ENCODE measurements around the gene ZNF835. TPM values are rescaled to one million over a fixed set of nuclear protein-coding genes. Genes with fewer than 3 reads are reported as not detected.

Gene ZNF835
- total and polyA plus RNA-seq, 10 of the 15 experiments (the other 5 are each of a cell fraction or from before 2014, with no cell fraction given), result not detected

DNA sequence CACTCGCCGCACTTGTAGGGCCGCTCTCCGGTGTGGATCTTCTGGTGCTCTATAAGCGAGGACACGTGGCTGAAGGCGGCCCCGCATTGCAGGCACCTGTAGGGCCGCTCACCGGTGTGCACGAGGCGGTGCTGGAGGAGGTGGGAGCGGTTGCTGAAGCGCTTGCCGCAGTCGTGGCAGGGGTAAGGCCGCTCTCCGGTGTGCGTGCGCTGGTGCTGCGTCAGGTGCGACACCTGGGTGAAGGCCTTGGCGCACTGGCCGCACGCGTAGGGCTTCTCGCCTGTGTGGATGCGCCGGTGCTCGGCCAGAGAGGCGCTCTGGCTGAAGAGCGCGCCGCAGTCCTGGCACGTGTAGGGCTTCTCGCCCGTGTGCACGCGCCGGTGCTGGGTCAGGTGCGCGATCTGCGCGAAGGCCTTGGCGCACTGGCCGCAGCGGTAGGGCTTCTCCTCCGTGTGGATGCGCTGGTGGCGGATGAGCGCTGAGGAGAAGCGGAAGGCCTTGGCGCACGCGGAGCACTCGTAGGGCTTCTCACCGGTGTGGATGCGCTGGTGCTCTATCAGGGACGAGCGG is 7.5 kb downstream of the ZNF835 start:
- FAIRE-seq (no peak), ATAC-seq (no peak), DNase-seq (ENCODE audit: low read depth, low spot score) (no peak)
- H4K20me1 ChIP-seq (ENCODE audit: control insufficient read depth, insufficient read depth), result no peaks in the 10 kb centered on the region
- no peak overlapping the region for H3K4me2 ChIP-seq (ENCODE audit: control insufficient read depth, insufficient read depth)
- intact Hi-C loops (cut with micrococcal nuclease; ENCODE audit: unreplicated experiment) (no loop called here), in situ Hi-C loops (cut with MboI) (no loop called here)
- WGBS (ENCODE audit: insufficient coverage, insufficient replicate concordance, low lambda C conversion rate, missing lambda C conversion rate), result 94% methylated on average over 55 of the region's 60 CpGs
- H3K79me2 ChIP-seq (ENCODE audit: control insufficient read depth, insufficient read depth, low read length), result no peaks in the 10 kb centered on the region
- no peak overlapping the region for H3K9ac ChIP-seq (ENCODE audit: control insufficient read depth, insufficient read depth, low read length)
- SMC1A ChIA-PET (ENCODE audit: uncharacterized antibody, unreplicated experiment), result no interaction called here
- no peaks in the 10 kb centered on the region for H3K4me1 ChIP-seq (ENCODE audit: control insufficient read depth, insufficient read depth, low read length)
- POLR2A ChIA-PET, result no interaction called here
- no peak overlapping the region for H2AFZ ChIP-seq (ENCODE audit: control insufficient read depth, low read depth, low read length)
- no TSS peak for BruUV-seq (replicated peaks)
- H3K27ac ChIP-seq (ENCODE audit: control insufficient read depth, insufficient read depth), result no peak overlapping the region
- H3K36me3 ChIP-seq (ENCODE audit: control insufficient read depth in 2 of 2, insufficient read depth in 2 of 2, low read length in 1 of 2), result no peaks in the 10 kb centered on the region
- RAD21 ChIA-PET (ENCODE audit: unreplicated experiment), result no interaction called here
- no peak for TF ChIP-seq CHD1 (IDR thresholded peaks at IDR 0.05; ENCODE audit: low read depth, low read length)
- TF ChIP-seq TBL1XR1 (IDR thresholded peaks at IDR 0.05; ENCODE audit: low read depth, low read length), result no peak
- no peak for TF ChIP-seq MEF2A (IDR thresholded peaks at IDR 0.05; ENCODE audit: insufficient read depth, low read depth, low read length)
- TF ChIP-seq, protein P1, sequence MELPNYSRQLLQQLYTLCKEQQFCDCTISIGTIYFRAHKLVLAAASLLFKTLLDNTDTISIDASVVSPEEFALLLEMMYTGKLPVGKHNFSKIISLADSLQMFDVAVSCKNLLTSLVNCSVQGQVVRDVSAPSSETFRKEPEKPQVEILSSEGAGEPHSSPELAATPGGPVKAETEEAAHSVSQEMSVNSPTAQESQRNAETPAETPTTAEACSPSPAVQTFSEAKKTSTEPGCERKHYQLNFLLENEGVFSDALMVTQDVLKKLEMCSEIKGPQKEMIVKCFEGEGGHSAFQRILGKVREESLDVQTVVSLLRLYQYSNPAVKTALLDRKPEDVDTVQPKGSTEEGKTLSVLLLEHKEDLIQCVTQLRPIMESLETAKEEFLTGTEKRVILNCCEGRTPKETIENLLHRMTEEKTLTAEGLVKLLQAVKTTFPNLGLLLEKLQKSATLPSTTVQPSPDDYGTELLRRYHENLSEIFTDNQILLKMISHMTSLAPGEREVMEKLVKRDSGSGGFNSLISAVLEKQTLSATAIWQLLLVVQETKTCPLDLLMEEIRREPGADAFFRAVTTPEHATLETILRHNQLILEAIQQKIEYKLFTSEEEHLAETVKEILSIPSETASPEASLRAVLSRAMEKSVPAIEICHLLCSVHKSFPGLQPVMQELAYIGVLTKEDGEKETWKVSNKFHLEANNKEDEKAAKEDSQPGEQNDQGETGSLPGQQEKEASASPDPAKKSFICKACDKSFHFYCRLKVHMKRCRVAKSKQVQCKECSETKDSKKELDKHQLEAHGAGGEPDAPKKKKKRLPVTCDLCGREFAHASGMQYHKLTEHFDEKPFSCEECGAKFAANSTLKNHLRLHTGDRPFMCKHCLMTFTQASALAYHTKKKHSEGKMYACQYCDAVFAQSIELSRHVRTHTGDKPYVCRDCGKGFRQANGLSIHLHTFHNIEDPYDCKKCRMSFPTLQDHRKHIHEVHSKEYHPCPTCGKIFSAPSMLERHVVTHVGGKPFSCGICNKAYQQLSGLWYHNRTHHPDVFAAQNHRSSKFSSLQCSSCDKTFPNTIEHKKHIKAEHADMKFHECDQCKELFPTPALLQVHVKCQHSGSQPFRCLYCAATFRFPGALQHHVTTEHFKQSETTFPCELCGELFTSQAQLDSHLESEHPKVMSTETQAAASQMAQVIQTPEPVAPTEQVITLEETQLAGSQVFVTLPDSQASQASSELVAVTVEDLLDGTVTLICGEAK (IDR thresholded peaks at IDR 0.05; ENCODE audit: borderline replicate concordance), result no peak
- no peak for TF ChIP-seq ZNF384 (IDR thresholded peaks at IDR 0.05; ENCODE audit: borderline replicate concordance, low read depth, low read length)
- TF ChIP-seq POLR2A (IDR thresholded peaks at IDR 0.05; ENCODE audit: low read depth, low read length), result no peak
- TF ChIP-seq ZNF274 (IDR thresholded peaks at IDR 0.05; ENCODE audit: insufficient read depth, insufficient read length), result no peak
- TF ChIP-seq PML (IDR thresholded peaks at IDR 0.05; ENCODE audit: low read length), result no peak
- TF ChIP-seq NFYA (IDR thresholded peaks at IDR 0.05; ENCODE audit: borderline replicate concordance, low read depth, low read length), result no peak
- TF ChIP-seq CBX5 (IDR thresholded peaks at IDR 0.05; ENCODE audit: low read depth), result no peak
- no peak for TF ChIP-seq WRNIP1 (IDR thresholded peaks at IDR 0.05; ENCODE audit: borderline replicate concordance, low read depth, low read length)
- no peak for TF ChIP-seq BRCA1 (IDR thresholded peaks at IDR 0.05; ENCODE audit: low read depth, low read length)
- TF ChIP-seq RB1 (IDR thresholded peaks at IDR 0.05; ENCODE audit: borderline replicate concordance), result no peak
- no peak for TF ChIP-seq LARP7 (IDR thresholded peaks at IDR 0.05)
- TF ChIP-seq, protein P2, sequence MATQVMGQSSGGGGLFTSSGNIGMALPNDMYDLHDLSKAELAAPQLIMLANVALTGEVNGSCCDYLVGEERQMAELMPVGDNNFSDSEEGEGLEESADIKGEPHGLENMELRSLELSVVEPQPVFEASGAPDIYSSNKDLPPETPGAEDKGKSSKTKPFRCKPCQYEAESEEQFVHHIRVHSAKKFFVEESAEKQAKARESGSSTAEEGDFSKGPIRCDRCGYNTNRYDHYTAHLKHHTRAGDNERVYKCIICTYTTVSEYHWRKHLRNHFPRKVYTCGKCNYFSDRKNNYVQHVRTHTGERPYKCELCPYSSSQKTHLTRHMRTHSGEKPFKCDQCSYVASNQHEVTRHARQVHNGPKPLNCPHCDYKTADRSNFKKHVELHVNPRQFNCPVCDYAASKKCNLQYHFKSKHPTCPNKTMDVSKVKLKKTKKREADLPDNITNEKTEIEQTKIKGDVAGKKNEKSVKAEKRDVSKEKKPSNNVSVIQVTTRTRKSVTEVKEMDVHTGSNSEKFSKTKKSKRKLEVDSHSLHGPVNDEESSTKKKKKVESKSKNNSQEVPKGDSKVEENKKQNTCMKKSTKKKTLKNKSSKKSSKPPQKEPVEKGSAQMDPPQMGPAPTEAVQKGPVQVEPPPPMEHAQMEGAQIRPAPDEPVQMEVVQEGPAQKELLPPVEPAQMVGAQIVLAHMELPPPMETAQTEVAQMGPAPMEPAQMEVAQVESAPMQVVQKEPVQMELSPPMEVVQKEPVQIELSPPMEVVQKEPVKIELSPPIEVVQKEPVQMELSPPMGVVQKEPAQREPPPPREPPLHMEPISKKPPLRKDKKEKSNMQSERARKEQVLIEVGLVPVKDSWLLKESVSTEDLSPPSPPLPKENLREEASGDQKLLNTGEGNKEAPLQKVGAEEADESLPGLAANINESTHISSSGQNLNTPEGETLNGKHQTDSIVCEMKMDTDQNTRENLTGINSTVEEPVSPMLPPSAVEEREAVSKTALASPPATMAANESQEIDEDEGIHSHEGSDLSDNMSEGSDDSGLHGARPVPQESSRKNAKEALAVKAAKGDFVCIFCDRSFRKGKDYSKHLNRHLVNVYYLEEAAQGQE (IDR thresholded peaks at IDR 0.05; ENCODE audit: low read depth, low read length), result no peak
- CTCF ChIA-PET, result no interaction called here
- peaks cover 3% of the 10 kb centered on the region; the same call in 1 of the 3 replicates for H3K9me3 ChIP-seq (replicated peaks; ENCODE audit: control insufficient read depth, insufficient read depth, low read length)
- H3K27me3 ChIP-seq (replicated peaks in 1 of 2; ENCODE audit: control insufficient read depth in 2 of 2, insufficient read depth in 2 of 2, low read length in 1 of 2), result no peaks in the 10 kb centered on the region
- no peak overlapping the region for H3K4me3 ChIP-seq

All from GM12878 (cell line).